GM23338 (cell line): Measurements from ENCODE around the gene PGC. TPM values are rescaled to one million over a fixed set of nuclear protein-coding genes. Genes with fewer than 3 reads are reported as not detected.

Experiments
- ATAC-seq: fragments of 200-7000 bp; cut with Tn5 transposase; 3 replicates; pipeline ENCODE4 v1.9.1; 2020
- DNase-seq: peaks from one replicate; pipeline ENCODE4 v3.0.0-alpha.2; 2015; ENCODE audit warnings: low spot score
- H2AFZ ChIP-seq: fragments of 200-600 bp; sonication (generic); 2 replicates; pipeline ENCODE4 v1.8.0; 2016; ENCODE audit warnings: antibody characterized with exemption, mild to moderate bottlenecking, moderate library complexity
- H3F3A ChIP-seq: fragments of 200-600 bp; sonication (generic); replicated peaks from 2 replicates; pipeline ENCODE4 v1.8.0; 2017; ENCODE audit warnings: antibody characterized with exemption, mixed run types, low read depth
- H3K27ac ChIP-seq: fragments of 200-600 bp; sonication (generic); 2 replicates; pipeline ENCODE4 v1.6.1; 2016; ENCODE audit warnings: low read depth
- H3K27me3 ChIP-seq: fragments of 200-600 bp; sonication (generic); 2 replicates; pipeline ENCODE4 v1.8.0; 2016; ENCODE audit warnings: mild to moderate bottlenecking, mixed run types, moderate library complexity; ENCODE audit not compliant: insufficient read depth
- H3K36me3 ChIP-seq: fragments of 200-600 bp; sonication (generic); 2 replicates; pipeline ENCODE4 v1.8.0; 2016; ENCODE audit warnings: mild to moderate bottlenecking; ENCODE audit not compliant: insufficient read depth
- H3K4me1 ChIP-seq: fragments of 200-600 bp; sonication (generic); 2 replicates; pipeline ENCODE4 v1.8.0; 2016; ENCODE audit warnings: mild to moderate bottlenecking, moderate library complexity; ENCODE audit not compliant: insufficient read depth
- H3K4me2 ChIP-seq: fragments of 200-600 bp; sonication (generic); 2 replicates; pipeline ENCODE4 v1.7.1; 2017; ENCODE audit warnings: mixed run types
- H3K4me3 ChIP-seq: fragments of 200-600 bp; sonication (generic); 2 replicates; pipeline ENCODE4 v1.6.1; 2016; ENCODE audit warnings: mixed run types
- H3K79me2 ChIP-seq: fragments of 200-600 bp; sonication (generic); replicated peaks from 2 replicates; pipeline ENCODE4 v1.8.0; 2017; ENCODE audit warnings: mild to moderate bottlenecking; ENCODE audit not compliant: insufficient read depth
- H3K9me2 ChIP-seq: fragments of 200-600 bp; sonication (generic); 2 replicates; pipeline ENCODE4 v1.8.0; 2017; ENCODE audit not compliant: insufficient read depth
- H4K20me1 ChIP-seq: fragments of 200-600 bp; sonication (generic); replicated peaks from 2 replicates; pipeline ENCODE4 v1.8.0; 2017; ENCODE audit warnings: mild to moderate bottlenecking; ENCODE audit not compliant: insufficient read depth
- H3K27ac Mint-ChIP-seq: 2 replicates; pipeline ENCODE4 v1.8.0; 2020; ENCODE audit warnings: inconsistent platforms, mild to moderate bottlenecking, moderate library complexity, mixed read lengths
- H3K27me3 Mint-ChIP-seq: 3 replicates; pipeline ENCODE4 v1.8.0; 2022; ENCODE audit warnings: low read depth, mild to moderate bottlenecking, moderate library complexity, mixed read lengths, inconsistent platforms; ENCODE audit not compliant: insufficient read depth, poor library complexity
- H3K36me3 Mint-ChIP-seq: 3 replicates; pipeline ENCODE4 v1.8.0; 2021; ENCODE audit warnings: low read depth, mild to moderate bottlenecking, inconsistent platforms, moderate library complexity, mixed read lengths
- H3K4me1 Mint-ChIP-seq: 3 replicates; pipeline ENCODE4 v1.8.0; 2020; ENCODE audit warnings: mild to moderate bottlenecking, inconsistent platforms, mixed read lengths
- H3K4me3 Mint-ChIP-seq: 3 replicates; pipeline ENCODE4 v1.8.0; 2021; ENCODE audit warnings: moderate library complexity, mild to moderate bottlenecking, inconsistent platforms, mixed read lengths
- H3K9me3 Mint-ChIP-seq: 3 replicates; pipeline ENCODE4 v1.8.0; 2020; ENCODE audit warnings: moderate library complexity, mild to moderate bottlenecking, inconsistent platforms, mixed read lengths
- CREB1 ChIP-seq: fragments of 250-450 bp; sonication (Bioruptor Pico); IDR thresholded peaks from 2 replicates; pipeline ENCODE4 v1.5.0; 2020; ENCODE audit warnings: low read depth, mild to moderate bottlenecking, moderate library complexity
- POLR2AphosphoS5 ChIP-seq: IDR thresholded peaks from 2 replicates; pipeline ENCODE4 v1.6.1; 2016; ENCODE audit warnings: antibody characterized with exemption, low read depth
- ZNF114 ChIP-seq: fragments of 250-450 bp; sonication (Bioruptor Pico); IDR thresholded peaks from 2 replicates; pipeline ENCODE4 v1.5.0; 2020; ENCODE audit warnings: mild to moderate bottlenecking, moderate library complexity
- polyA plus RNA-seq: library from polyadenylated mRNA; unstranded; fragments of >200 nt; fragmentation: Nextera tagmentation; extraction: Ambion mirVana; gene quantifications from 2 replicates; pipeline ENCODE4 v1.2.1, GENCODE V29; 2016
- total RNA-seq: library from RNA; depleted of rRNA; stranded (reverse); fragments of >200 nt; shearing (Covaris generic); gene quantifications from 2 replicates; pipeline ENCODE4 v1.2.3, GENCODE V29; 2014
- TF ChIP-seq, protein P1 (sequence below): fragments of 250-450 bp; sonication (Bioruptor Pico); IDR thresholded peaks from 2 replicates; pipeline ENCODE4 v1.5.0; 2020; ENCODE audit warnings: mild to moderate bottlenecking, moderate library complexity
- TF ChIP-seq, protein P2 (sequence below): IDR thresholded peaks from 2 replicates; pipeline ENCODE4 v1.6.1; 2016; ENCODE audit warnings: antibody characterized with exemption

PGC gene
- total and polyA plus RNA-seq, 2 experiments from 2014 or later, result not detected

DNA sequence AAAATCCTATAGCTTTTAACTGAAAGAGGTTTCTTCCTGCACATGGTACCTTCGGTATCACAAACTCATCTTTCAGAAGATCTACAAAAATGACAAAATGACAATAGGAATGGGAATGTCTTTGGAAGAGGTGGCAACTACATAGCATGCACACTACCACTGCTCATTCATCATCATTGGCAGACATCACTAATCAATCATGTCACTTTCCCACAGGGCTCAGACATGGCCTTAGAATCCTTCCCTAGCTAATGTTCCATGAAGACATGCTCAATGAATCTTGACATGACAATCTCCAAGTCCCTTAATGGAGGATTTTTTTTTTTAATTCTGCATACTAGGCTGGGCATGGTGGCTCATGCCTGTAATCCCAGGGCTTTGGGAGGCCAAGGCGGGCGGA is 3.2 kb upstream of the PGC start (continued):
- TF ChIP-seq, protein P1, sequence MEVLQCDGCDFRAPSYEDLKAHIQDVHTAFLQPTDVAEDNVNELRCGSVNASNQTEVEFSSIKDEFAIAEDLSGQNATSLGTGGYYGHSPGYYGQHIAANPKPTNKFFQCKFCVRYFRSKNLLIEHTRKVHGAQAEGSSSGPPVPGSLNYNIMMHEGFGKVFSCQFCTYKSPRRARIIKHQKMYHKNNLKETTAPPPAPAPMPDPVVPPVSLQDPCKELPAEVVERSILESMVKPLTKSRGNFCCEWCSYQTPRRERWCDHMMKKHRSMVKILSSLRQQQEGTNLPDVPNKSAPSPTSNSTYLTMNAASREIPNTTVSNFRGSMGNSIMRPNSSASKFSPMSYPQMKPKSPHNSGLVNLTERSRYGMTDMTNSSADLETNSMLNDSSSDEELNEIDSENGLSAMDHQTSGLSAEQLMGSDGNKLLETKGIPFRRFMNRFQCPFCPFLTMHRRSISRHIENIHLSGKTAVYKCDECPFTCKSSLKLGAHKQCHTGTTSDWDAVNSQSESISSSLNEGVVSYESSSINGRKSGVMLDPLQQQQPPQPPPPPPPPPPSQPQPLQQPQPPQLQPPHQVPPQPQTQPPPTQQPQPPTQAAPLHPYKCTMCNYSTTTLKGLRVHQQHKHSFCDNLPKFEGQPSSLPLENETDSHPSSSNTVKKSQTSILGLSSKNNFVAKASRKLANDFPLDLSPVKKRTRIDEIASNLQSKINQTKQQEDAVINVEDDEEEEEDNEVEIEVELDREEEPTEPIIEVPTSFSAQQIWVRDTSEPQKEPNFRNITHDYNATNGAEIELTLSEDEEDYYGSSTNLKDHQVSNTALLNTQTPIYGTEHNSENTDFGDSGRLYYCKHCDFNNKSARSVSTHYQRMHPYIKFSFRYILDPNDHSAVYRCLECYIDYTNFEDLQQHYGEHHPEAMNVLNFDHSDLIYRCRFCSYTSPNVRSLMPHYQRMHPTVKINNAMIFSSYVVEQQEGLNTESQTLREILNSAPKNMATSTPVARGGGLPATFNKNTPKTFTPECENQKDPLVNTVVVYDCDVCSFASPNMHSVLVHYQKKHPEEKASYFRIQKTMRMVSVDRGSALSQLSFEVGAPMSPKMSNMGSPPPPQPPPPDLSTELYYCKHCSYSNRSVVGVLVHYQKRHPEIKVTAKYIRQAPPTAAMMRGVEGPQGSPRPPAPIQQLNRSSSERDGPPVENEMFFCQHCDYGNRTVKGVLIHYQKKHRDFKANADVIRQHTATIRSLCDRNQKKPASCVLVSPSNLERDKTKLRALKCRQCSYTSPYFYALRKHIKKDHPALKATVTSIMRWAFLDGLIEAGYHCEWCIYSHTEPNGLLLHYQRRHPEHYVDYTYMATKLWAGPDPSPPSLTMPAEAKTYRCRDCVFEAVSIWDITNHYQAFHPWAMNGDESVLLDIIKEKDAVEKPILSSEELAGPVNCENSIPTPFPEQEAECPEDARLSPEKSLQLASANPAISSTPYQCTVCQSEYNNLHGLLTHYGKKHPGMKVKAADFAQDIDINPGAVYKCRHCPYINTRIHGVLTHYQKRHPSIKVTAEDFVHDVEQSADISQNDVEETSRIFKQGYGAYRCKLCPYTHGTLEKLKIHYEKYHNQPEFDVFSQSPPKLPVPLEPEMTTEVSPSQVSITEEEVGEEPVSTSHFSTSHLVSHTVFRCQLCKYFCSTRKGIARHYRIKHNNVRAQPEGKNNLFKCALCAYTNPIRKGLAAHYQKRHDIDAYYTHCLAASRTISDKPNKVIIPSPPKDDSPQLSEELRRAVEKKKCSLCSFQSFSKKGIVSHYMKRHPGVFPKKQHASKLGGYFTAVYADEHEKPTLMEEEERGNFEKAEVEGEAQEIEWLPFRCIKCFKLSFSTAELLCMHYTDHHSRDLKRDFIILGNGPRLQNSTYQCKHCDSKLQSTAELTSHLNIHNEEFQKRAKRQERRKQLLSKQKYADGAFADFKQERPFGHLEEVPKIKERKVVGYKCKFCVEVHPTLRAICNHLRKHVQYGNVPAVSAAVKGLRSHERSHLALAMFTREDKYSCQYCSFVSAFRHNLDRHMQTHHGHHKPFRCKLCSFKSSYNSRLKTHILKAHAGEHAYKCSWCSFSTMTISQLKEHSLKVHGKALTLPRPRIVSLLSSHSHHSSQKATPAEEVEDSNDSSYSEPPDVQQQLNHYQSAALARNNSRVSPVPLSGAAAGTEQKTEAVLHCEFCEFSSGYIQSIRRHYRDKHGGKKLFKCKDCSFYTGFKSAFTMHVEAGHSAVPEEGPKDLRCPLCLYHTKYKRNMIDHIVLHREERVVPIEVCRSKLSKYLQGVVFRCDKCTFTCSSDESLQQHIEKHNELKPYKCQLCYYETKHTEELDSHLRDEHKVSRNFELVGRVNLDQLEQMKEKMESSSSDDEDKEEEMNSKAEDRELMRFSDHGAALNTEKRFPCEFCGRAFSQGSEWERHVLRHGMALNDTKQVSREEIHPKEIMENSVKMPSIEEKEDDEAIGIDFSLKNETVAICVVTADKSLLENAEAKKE (CRISPR knock-in tag), result no peak
- TF ChIP-seq CREB1 (CRISPR knock-in tag), result no peak
- TF ChIP-seq, protein P2, sequence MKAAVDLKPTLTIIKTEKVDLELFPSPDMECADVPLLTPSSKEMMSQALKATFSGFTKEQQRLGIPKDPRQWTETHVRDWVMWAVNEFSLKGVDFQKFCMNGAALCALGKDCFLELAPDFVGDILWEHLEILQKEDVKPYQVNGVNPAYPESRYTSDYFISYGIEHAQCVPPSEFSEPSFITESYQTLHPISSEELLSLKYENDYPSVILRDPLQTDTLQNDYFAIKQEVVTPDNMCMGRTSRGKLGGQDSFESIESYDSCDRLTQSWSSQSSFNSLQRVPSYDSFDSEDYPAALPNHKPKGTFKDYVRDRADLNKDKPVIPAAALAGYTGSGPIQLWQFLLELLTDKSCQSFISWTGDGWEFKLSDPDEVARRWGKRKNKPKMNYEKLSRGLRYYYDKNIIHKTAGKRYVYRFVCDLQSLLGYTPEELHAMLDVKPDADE, result no peak

DNA sequence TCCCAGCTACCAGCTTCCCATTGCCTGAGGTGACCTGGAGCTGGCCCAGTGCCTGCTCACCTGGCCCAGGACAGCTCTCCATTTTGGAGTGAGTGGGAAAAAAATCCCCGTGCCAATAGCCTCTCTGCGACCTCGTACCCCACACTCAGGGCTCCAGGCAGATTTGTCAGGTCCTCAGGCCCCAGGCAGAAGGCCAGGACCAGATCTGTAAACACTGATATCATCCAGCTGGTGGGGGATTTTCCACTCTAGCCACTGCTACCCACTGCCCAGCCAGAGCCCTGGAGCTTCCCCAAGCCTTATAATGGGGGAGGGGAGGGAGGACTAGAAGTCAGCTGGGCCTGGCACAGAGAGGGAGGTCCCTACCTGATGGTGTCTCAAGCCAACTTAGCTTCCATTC is 1.3 kb upstream of the PGC start:
- H3K27me3 ChIP-seq, result no peaks in the 10 kb centered on the region
- H2AFZ ChIP-seq, result no peak overlapping the region
- no peaks in the 10 kb centered on the region for H4K20me1 ChIP-seq
- no peaks in the 10 kb centered on the region for H3F3A ChIP-seq
- TF ChIP-seq CREB1 (CRISPR knock-in tag), result no peak
- no peak for TF ChIP-seq POLR2AphosphoS5
- TF ChIP-seq, protein P2, result no peak
- TF ChIP-seq ZNF114, result no peak
- H3K79me2 ChIP-seq, result no peaks in the 10 kb centered on the region
- Mint-ChIP-seq H3K27me3 (peaks cover 7% of the 10 kb centered on the region), H3K4me3 (no peak overlapping the region), H3K9me3 (no peaks in the 10 kb centered on the region), H3K4me1 (no peaks in the 10 kb centered on the region), H3K36me3 (no peaks in the 10 kb centered on the region), H3K27ac (no peak overlapping the region)
- no peak overlapping the region for H3K4me3 ChIP-seq
- no peak overlapping the region for H3K27ac ChIP-seq
- H3K36me3 ChIP-seq, result no peaks in the 10 kb centered on the region
- H3K4me2 ChIP-seq, result no peak overlapping the region
- DNase-seq (no peak), ATAC-seq (no peak)
- no peaks in the 10 kb centered on the region for H3K4me1 ChIP-seq
- no peaks in the 10 kb centered on the region for H3K9me2 ChIP-seq
